GM19025 (cell line): ENCODE measurements around the gene WIPF3.
"Not testable (repeated sequence)": the region's sequence is repeated elsewhere in the genome, so short reads cannot be mapped to it uniquely, and the experiment has no call there.

Source experiments
- ATAC-seq: cut with Tn5 transposase; IDR thresholded peaks from one replicate; pipeline ENCODE4 v1.9.1; 2021; ENCODE audit warnings: mild to moderate bottlenecking, low read depth, moderate library complexity; ENCODE audit not compliant: unreplicated experiment

Gene WIPF3

DNA sequence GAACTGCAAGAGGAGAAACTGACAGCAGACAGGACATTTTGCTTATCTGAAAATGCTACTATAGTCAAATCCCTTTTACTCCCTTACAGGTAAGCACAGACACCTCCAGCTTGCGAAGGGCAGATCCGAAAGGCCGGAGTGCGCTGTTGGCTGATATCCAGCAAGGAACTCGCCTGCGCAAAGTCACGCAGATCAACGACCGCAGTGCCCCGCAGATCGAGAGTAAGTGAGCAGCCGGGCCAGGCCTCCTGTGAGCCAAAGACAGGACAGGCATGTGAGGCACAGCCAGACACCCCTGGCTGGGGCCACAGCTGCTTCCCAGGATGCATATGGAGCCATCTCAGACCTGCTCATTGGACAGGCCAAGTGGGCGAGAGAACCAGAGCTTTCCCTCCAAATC, 69.4 kb downstream of the WIPF3 start:
- no peak for ATAC-seq

DNA sequence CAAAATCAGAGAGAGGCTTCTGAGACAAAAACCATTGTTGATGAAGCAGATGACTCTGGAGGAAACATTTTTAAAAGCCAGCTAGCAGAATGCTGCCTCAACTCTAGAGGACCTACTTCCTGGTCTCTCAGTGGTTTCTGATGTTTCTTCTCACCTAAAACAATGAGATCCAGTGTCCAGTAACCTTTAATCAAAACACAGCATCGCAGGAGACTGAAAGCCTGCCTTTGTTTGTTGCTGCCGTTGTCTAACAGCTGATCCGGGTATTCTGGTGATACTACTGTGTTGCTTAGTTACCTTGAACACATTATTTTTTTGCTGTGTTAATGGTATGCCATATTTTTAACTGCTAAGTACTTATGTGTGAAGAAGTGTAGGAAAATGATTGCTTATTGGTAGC, 70.9 kb downstream of the WIPF3 start:
- ATAC-seq, result no peak

DNA sequence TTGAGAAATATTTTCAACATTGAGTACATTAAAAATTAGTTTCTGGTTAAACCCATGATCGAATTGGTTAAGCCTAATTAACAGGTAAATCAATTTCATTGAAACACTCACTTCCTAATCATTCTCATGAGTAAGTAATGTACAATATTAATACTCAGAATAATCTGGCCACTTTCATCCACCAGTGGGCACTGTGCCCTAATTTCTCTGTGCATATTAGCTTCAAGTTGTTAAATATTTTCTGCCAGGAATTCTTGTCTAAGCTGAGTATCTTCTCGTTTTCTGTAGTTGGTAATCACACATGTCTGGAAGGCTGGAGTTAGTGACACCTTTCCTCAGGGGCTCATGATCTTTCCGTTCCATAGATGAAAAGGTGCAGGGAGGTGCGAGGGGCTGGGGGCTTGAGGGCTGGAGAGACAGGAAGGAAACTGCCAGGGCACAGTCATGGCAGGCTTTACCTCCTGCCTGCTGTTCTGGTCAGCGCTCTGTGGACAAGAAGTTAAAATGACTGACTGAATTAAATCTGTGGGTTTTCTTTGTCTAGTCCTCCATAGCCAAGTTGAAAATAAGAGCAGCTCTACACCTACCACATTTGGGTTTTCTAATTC, 71.9 kb downstream of the WIPF3 start:
- ATAC-seq, result no peak

DNA sequence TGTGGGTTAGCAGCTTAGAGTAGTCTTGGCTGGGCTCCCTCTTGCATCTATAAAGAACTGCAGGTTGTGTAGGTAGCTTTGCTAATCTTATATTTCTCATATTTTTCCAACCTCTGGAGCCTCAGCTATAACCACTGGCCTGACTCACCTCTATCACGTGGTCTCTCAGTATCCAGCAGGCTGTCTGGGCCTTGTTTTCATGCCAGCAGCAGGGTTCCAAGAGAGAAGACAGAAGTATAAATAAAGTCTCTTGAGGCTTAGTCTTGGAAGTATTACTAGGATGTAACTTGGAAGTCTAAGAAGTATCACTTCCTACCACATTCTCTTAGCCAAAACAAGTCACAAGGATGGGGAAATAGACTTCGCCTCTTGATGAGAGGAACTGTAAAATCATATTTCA, 73.3 kb downstream of the WIPF3 start:
- no peak for ATAC-seq

DNA sequence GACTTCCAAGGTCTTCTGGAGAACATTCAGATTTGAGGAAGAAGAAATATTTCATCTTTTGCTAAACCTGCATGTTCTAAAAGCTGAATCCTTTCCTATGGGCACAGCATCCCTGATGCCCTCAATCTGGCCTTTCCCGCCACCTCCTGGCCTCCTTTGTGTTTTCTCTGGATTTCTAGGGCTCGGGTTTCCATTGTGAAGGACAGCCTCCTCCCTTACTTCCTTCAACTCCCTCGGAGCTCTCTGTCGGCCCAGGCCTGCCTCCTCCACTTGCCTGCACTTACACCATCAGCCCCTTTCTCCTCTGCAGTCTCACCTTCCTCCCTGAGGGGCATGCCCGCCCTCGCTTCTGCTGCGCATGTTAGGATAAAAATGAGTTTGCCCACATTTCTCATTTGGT, 75.4 kb downstream of the WIPF3 start:
- ATAC-seq, result no peak

DNA sequence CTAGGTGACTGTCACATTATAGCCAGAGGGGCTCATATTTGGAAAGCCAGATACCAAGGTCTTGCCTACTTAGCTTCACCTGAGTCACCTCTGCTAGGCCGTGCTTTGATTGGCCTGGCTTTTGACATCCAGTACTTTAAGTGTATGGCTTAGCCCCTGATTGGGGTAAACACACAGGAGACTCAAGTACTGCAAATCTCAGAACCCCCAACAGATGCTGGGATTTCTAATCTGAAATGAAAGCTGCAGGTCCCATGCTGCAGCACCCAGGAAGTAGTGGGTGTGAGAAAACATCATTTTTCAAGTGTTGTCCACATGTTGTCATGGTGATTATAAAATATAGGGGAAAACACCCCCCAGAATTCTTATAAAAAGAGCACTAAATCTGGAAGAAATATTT, 76.2 kb downstream of the WIPF3 start:
- ATAC-seq, result no peak

DNA sequence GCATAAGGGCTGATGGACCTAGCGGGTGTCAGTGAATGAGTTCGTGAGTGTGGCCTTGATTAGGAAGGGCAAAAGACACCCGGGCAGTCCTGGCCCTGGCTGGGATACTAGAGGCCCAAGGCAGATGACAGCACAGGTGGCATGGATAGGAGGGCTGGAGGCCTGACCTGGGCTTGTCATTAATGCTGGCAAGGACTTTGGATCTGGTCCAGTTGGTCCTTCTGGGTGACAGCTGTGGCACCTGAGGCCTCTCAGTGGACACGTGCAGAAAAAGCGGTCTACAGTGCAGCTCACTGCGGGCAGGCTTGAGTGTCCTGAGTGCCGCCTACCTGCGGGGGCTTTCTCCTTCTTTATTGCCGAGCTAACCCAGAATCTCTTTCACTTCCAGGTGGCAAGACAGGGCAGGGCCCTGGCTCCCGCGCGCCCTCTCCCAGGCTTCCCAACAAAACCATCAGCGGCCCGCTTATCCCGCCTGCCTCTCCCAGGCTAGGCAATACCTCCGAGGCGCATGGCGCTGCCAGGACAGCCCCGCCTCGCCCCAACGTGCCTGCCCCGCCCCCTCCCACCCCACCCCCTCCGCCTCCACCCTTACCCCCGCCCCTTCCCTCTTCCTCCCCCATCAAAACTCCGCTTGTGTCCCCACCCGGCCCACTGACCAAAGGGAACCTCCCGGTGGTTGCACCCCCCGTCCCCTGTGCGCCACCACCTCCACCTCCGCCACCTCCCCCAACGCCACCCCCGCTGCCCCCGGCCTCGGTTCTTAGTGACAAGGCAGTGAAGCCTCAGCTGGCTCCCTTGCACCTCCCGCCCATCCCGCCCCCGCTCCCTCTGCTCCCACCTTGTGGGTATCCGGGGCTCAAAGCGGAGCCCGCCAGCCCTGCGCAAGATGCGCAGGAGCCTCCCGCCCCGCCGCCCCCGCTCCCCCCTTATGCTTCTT, 77.4 kb downstream of the WIPF3 start:
- no peak for ATAC-seq

DNA sequence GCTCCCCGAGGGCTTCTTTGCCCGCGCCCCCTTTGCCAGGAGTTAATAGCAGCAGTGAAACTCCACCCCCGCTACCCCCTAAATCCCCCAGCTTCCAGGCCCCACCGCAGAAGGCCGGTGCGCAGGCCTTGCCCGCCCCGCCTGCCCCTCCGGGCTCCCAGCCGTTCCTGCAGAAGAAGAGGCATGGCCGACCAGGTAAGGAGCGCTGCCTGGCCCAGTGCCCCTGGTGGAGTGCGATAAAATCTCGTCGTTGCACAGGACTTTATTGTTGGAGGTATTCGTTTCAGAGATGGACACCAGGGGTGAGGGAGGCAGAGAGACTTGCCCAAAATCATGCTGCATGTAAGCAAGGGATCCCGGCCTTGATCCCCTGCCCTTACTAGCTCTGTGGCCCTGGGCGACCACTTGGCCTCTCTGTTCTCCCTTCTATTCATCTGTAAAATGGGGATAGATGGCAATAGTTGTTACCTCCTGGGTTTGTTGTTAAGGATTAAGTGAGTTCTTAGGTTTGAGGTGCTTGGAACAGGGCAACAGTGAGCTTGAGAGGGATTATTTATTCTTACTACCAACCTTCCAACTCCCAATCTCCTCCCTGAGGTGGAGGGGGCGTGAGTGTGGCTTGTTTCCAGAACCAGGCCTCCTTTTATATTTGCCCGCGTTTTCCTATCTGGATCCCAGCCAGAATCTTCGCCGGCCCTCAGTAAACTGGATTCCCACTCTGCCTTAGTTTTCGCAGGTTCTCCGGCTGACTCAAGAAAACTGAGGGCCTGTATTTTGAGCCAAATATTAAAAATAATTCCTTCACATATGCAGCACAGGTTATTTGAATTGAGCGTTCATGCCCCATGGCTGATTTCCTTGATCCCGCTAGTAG, 78.3 kb downstream of the WIPF3 start:
- ATAC-seq, result no peak

DNA sequence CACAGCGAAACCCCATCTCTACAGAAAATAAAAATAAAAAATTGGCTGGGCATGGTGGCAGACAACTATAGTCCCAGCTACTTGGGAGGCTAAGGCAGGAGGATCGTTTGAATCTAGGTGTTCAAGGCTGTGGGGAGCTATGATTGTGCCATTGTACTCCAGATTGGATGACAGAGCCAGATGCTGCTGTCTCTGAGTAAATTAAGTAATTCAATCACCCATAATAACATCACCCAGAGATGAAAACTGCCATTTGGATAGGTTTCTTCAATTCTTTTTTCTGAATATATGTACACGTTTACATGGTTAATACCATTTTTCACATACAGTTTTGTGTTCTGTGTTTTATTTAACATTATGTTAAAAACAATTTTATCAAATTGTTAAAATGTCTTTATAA, 79.3 kb downstream of the WIPF3 start:
- ATAC-seq, result no peak

DNA sequence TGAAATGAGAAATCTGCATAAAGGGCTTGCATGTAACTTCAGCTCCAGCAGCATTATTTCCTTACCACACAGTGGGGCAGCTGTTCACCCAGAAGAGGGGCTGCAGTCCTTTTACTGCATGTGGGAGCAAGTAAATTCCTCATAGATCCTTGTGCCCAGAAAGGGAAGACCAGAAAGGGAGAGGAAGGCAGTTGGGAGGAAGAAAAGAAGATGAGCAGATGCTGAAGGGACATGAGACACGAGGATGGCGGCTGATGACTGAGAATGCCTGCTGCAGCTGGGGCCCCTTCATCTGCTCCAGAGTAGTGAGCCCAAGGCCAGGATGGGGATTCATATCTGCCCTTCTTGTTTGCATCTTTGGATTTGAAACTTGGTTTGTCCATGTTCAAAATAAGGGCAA, 80.5 kb downstream of the WIPF3 start:
- no peak for ATAC-seq

DNA sequence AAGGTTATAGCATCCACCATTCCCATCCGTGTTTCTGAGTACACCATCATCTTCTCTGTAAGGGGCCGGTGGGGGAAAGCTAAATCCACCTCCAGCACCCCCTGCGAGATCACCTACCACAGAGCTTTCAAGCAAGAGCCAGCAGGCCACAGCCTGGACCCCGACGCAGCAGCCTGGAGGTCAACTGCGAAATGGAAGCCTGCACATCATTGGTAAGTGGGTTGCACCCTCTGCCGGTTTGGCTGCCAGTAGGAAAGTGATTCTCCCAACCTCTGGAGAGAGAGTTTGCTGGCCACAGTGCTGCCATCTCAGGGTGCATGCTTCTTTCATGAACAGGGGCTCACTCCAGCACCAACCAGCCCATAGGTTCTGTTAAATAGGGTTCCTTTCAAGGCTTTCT, 81.7 kb downstream of the WIPF3 start:
- no peak for ATAC-seq

DNA sequence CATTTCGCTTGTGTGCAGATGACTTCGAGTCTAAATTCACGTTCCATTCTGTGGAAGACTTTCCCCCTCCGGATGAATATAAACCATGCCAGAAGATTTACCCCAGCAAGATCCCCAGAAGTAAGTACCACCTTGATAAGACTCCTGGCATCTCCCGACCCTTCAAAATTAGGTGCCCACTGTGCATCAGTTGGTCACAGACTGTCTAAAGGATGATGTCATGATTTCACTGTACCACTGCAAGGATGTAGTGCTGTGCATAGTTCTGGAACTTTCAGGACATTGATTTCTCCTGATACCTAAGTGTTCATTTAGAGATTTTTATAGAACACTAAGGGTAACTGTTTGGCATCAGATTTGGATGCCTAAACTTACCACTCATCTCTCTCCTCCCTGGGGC, 83.0 kb downstream of the WIPF3 start:
- no peak for ATAC-seq

DNA sequence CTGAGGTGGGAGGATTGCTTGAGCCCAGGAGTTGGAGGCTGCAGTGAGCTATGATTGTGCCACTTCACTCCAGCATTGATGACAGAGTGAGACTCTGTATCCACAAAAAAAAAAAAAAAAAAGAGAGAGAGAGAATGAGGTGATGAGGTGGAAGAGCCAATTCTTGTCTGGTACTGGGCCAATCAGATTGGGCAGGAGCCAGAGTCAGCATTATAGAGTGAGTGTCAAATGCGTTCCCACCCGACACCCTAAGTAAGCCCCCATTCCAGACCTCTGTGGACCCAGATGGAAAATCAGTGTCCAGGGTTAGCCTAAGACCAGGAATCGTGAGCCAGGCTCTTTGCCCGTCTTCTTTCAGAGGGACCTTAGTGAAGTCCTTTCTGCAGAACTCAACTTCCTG, 83.9 kb downstream of the WIPF3 start:
- no peak for ATAC-seq

DNA sequence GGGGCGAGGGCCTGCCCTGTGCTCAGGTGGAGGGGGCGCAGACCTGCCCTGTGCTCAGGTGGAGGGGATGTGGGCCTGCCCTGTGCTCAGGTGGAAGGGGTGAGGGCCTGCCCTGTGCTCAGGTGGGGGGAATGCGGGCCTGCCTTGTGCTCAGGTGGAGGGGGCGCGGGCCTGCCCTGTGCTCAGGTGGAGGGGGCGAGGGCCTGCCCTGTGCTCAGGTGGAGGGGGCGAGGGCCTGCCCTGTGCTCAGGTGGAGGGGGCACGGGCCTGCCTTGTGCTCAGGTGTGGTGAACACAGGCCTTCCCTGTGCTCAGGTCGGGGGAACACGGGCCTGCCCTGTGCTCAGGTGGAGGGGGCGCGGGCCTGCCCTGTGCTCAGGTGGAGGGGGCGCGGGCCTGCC, 84.5 kb downstream of the WIPF3 start:
- not testable (repeated sequence) for ATAC-seq

DNA sequence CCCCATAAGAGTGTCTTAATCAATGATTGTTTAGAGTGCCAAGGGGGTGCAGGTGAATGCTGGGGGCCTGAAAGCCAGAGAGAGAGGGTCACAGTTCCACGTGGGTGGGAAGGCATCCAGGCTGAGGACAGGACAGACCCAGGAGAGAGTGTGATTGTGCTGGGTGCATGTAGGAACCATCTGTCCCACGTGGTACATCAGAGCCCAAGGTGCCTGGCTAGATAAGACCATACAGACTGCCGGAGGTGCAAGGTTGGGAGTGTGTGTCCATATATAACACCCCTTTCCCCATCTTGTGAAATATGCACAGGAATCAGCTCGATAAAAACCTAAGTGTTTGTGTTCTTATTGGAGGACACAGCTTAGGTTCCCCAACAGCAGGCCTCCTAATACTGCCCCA, 85.5 kb downstream of the WIPF3 start:
- no peak for ATAC-seq

DNA sequence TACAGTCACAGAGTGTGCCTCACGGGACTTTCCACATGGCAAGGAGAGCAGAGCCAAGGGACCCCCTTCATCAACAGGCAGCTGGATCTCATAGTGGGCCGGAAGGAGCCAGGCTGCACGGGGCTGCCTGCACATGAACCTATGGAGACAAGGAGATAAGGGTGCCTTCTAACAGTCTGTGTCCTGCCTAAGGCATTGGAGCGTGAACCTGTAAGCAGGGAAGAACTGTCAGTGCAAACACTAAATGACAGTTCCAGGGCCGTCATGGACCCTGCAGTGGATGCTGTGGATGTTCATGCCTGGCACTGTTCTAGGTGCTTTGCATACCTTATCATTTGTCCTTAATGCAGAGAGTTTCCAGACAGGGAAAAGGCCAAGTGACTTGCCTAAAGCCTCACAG, 85.9 kb downstream of the WIPF3 start:
- ATAC-seq, result no peak

DNA sequence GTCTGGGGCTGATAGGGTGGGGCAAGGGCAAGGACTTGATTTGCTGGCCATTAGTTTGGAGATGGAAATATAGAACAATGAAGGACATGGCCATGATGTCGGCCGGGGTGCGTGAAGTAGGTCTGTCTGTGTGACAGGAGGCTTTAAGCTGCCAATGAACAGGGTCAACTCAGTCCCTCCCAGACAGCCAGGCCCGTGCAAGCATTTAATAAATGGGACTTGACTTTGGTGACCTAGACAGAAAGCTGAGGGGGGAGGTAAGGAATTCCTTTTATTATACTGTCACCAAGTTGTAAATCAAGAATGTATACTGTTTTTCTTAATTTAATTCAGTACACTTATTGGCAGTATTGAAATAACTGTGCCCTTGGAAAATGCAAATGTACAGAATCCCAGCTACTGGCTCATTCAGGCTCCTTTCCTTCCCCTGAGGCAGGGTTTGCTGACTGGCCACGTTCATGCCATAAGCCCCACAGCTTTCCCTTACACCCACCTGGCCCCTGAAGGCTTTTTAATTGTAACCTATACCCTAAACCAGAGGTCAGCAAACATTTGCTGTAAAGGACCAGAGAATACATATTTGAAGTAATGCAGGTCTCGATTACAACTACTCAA, 87.2 kb downstream of the WIPF3 start:
- ATAC-seq, result no peak

DNA sequence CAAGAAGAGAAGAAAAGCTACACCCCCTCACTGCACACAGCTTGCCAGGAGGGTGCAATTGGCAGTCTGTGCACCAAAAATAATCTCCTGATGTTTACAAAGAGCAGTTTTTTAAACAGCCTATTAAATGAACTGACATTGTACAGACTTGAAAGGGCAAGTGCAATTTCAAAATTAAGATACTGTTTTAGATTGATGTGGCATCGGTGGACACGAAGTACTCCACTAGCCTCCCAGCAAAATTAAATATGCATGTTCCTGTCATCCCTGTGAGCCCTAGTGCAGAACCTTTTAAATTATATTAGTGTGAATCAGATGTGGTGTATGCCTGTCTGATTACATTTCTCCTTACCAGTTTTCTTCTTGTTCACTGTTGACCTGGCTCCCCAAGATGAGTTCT, 87.9 kb downstream of the WIPF3 start:
- no peak for ATAC-seq

DNA sequence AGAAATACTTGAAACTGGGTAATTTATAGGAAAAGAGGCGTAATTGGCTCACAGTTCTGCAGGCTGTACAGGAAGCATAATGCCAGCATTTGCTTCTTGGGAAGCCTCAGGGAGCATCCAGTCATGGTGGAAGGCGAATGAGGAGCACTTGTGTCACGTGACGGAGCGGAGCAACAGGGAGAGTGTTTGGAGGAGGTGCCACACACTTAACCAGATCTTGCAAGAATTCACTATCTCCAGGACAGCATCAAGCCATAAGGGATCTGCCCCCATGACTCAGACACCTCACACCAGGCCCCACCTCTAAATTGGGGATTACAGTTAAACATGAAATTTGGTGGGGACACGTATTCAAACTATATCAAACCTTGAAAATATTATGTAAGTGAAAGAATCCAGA, 89.3 kb downstream of the WIPF3 start:
- no peak for ATAC-seq

DNA sequence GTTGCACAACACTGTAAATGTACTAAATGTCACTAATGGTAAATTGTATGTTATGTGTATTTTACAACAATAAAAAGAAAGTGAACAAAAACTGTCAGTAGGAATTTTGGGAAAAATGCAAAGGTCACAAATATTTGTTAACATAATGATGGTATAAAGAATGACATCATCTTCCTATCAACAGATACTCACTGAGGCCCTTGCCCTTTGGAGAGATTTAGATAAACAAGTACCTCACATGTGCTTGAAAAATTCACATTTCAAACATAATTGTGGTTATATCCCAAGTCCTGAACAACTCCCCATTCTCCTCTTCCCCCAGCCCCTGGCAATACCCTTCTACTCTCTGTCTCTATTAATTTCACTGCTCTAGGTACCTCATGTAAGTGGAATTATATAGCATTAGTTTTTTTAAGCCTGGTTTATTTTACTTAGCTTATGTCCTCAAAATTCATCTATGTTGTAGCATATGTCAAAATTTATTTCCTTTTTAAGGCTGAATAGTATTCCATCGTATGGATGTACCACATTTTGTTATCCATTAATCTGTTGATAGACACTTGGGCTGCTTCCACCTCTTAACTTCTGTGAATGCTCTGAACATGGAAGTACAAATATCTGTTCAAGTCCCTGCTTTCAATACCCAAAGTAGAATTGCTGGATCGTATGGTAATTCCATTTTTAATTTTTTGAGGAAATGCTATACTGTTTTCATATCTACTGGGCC, 90.5 kb downstream of the WIPF3 start:
- ATAC-seq, result no peak
